H9 (cell line): ENCODE measurements around the gene IDI2. TPM values are rescaled to one million over a fixed set of nuclear protein-coding genes. Genes with fewer than 3 reads are reported as not detected.

Experiments
- DNase-seq: peaks from one replicate; pipeline ENCODE4 v3.0.0-alpha.2; 2017
- H2AFZ ChIP-seq: one replicate; pipeline ENCODE4 v1.6.1; 2013; ENCODE audit warnings: mild to moderate bottlenecking, low read length, control low read depth, moderate library complexity
- H2AK5ac ChIP-seq: 2 replicates; pipeline ENCODE4 v1.6.1; 2013; ENCODE audit warnings: low read length, control low read depth, mixed read lengths; ENCODE audit not compliant: insufficient read length
- H2BK120ac ChIP-seq: one replicate; pipeline ENCODE4 v1.6.1; 2013; ENCODE audit warnings: low read depth, mild to moderate bottlenecking, low read length, control low read depth, inconsistent platforms; ENCODE audit not compliant: poor library complexity, severe bottlenecking
- H2BK12ac ChIP-seq: 2 replicates; pipeline ENCODE4 v1.6.1; 2013; ENCODE audit warnings: low read length, control low read depth, mixed read lengths, low read depth; ENCODE audit not compliant: insufficient read length
- H2BK15ac ChIP-seq: 2 replicates; pipeline ENCODE4 v1.6.1; 2013; ENCODE audit warnings: low read depth, low read length, control low read depth
- H2BK20ac ChIP-seq: one replicate; pipeline ENCODE4 v1.6.1; 2013; ENCODE audit warnings: low read depth, mild to moderate bottlenecking, low read length, control low read depth, inconsistent platforms; ENCODE audit not compliant: poor library complexity, severe bottlenecking
- H2BK5ac ChIP-seq: 2 replicates; pipeline ENCODE4 v1.6.1; 2013; ENCODE audit warnings: low read length, control low read depth, mixed read lengths; ENCODE audit not compliant: insufficient read length
- H3K14ac ChIP-seq: 2 replicates; pipeline ENCODE4 v1.6.1; 2013; ENCODE audit warnings: low read length, control low read depth; ENCODE audit not compliant: insufficient read depth
- H3K18ac ChIP-seq: 2 replicates; pipeline ENCODE4 v1.6.1; 2013; ENCODE audit warnings: low read depth, mild to moderate bottlenecking, mixed read lengths, low read length, control low read depth; ENCODE audit not compliant: insufficient read length
- H3K23ac ChIP-seq: 2 replicates; pipeline ENCODE4 v1.6.1; 2013; ENCODE audit warnings: low read length, control low read depth, mixed read lengths, low read depth; ENCODE audit not compliant: insufficient read length
- H3K23me2 ChIP-seq: 2 replicates; pipeline ENCODE4 v1.6.1; 2013; ENCODE audit warnings: low read depth, mild to moderate bottlenecking, mixed read lengths, low read length, control low read depth; ENCODE audit not compliant: insufficient read length, poor library complexity, severe bottlenecking
- H3K27ac ChIP-seq: 2 replicates; pipeline ENCODE4 v1.5.1; 2013; ENCODE audit warnings: low read length, control low read depth, mixed read lengths, low read depth; ENCODE audit not compliant: insufficient read length
- H3K27me3 ChIP-seq: 2 replicates; pipeline ENCODE4 v1.6.1; 2013; ENCODE audit warnings: low read length, control low read depth, inconsistent platforms; ENCODE audit not compliant: insufficient read depth
- H3K4ac ChIP-seq: 2 replicates; pipeline ENCODE4 v1.6.1; 2013; ENCODE audit warnings: low read depth, mild to moderate bottlenecking, control low read depth, inconsistent platforms, low read length, moderate library complexity
- H3K4me1 ChIP-seq: 2 replicates; pipeline ENCODE4 v1.6.1; 2013; ENCODE audit warnings: low read length, control low read depth, inconsistent platforms; ENCODE audit not compliant: insufficient read depth
- H3K4me2 ChIP-seq: 2 replicates; pipeline ENCODE4 v1.6.1; 2013; ENCODE audit warnings: low read length, control low read depth, mixed read lengths; ENCODE audit not compliant: insufficient read length, insufficient read depth
- H3K56ac ChIP-seq: 2 replicates; pipeline ENCODE4 v1.6.1; 2013; ENCODE audit warnings: low read depth, mild to moderate bottlenecking, mixed read lengths, low read length, control low read depth; ENCODE audit not compliant: insufficient read length
- H3K79me1 ChIP-seq: 2 replicates; pipeline ENCODE4 v1.6.1; 2013; ENCODE audit warnings: low read depth, mild to moderate bottlenecking, moderate library complexity, low read length, control low read depth, inconsistent platforms; ENCODE audit not compliant: insufficient read depth, poor library complexity, severe bottlenecking
- H3K79me2 ChIP-seq: 2 replicates; pipeline ENCODE4 v1.6.1; 2013; ENCODE audit warnings: low read length, control low read depth, inconsistent platforms; ENCODE audit not compliant: insufficient read depth
- H3K9ac ChIP-seq: 2 replicates; pipeline ENCODE4 v1.6.1; 2013; ENCODE audit warnings: low read length, control low read depth, mixed read lengths; ENCODE audit not compliant: insufficient read length; ENCODE audit errors: extremely low read depth
- H3K9me3 ChIP-seq: one replicate; pipeline ENCODE4 v1.6.1; 2013; ENCODE audit warnings: low read depth, low read length, inconsistent platforms; ENCODE audit not compliant: control insufficient read depth
- H3T11ph ChIP-seq: one replicate; pipeline ENCODE4 v1.6.1; 2013; ENCODE audit warnings: mild to moderate bottlenecking, low read length, control low read depth, inconsistent platforms
- H4K20me1 ChIP-seq: one replicate; pipeline ENCODE4 v1.6.1; 2013; ENCODE audit not compliant: control insufficient read depth, insufficient read length, insufficient read depth
- H4K5ac ChIP-seq: 2 replicates; pipeline ENCODE4 v1.6.1; 2013; ENCODE audit warnings: low read depth, mild to moderate bottlenecking, mixed read lengths, low read length, control low read depth; ENCODE audit not compliant: insufficient read length
- H4K8ac ChIP-seq: replicated peaks from 2 replicates; pipeline ENCODE4 v1.6.1; 2013; ENCODE audit warnings: low read length, control low read depth, mixed read lengths, low read depth; ENCODE audit not compliant: insufficient read length
- H4K91ac ChIP-seq: 2 replicates; pipeline ENCODE4 v1.6.1; 2013; ENCODE audit warnings: low read depth, mild to moderate bottlenecking, moderate library complexity, mixed read lengths, low read length, control low read depth; ENCODE audit not compliant: insufficient read length
- H3K27ac Mint-ChIP-seq, 3 experiments: 2 replicates in 2 of 3; 3 replicates in 1 of 3; pipeline ENCODE4 v1.8.0; 2020 to 2021; ENCODE audit warnings: mixed read lengths in 3 of 3, mild to moderate bottlenecking in 1 of 3, moderate library complexity in 1 of 3
- H3K27me3 Mint-ChIP-seq: 2 replicates; pipeline ENCODE4 v1.8.0; 2021; ENCODE audit warnings: low read depth, mild to moderate bottlenecking, moderate library complexity, mixed read lengths
- H3K36me3 Mint-ChIP-seq, 3 experiments: 2 replicates in 2 of 3; 3 replicates in 1 of 3; pipeline ENCODE4 v1.8.0; 2020 to 2021; ENCODE audit warnings: low read depth in 3 of 3, mixed read lengths in 3 of 3; ENCODE audit not compliant: insufficient read depth in 1 of 3
- H3K4me1 Mint-ChIP-seq, 2 experiments: 2 replicates each; pipeline ENCODE4 v1.8.0; 2020; ENCODE audit warnings: mixed read lengths in 2 of 2
- H3K4me3 Mint-ChIP-seq, 2 experiments: 2 replicates in 1 of 2; 3 replicates in 1 of 2; pipeline ENCODE4 v1.8.0; 2020 to 2021; ENCODE audit warnings: mild to moderate bottlenecking in 2 of 2, mixed read lengths in 2 of 2, moderate library complexity in 1 of 2
- H3K9me3 Mint-ChIP-seq, 2 experiments: 2 replicates in 1 of 2; 3 replicates in 1 of 2; pipeline ENCODE4 v1.8.0; 2020; ENCODE audit warnings: mild to moderate bottlenecking in 2 of 2, mixed read lengths in 2 of 2, moderate library complexity in 1 of 2
- WGBS: extraction: QIAGEN DNeasy Blood & Tissue Kit; methylation state at CpG from one replicate; pipeline ENCODE4 v1.1.7; 2013; ENCODE audit warnings: missing lambda C conversion rate, low lambda C conversion rate, mixed read lengths; ENCODE audit not compliant: insufficient read length; ENCODE audit errors: extremely low coverage; 5-methylcytosine and 5-hydroxymethylcytosine counted together
- total RNA-seq: library from RNA; stranded (reverse); gene quantifications from 2 replicates; pipeline ENCODE4 v1.2.1, GENCODE V29; 2021
- TF ChIP-seq, protein P1 (sequence below): fragments of 200-600 bp; sonication (generic); conservative IDR thresholded peaks from 3 replicates; pipeline ENCODE4 v1.8.0; 2021; ENCODE audit warnings: antibody characterized with exemption, mild to moderate bottlenecking

Gene IDI2
- total RNA-seq, 1 experiment from 2014 or later, result not detected

DNA sequence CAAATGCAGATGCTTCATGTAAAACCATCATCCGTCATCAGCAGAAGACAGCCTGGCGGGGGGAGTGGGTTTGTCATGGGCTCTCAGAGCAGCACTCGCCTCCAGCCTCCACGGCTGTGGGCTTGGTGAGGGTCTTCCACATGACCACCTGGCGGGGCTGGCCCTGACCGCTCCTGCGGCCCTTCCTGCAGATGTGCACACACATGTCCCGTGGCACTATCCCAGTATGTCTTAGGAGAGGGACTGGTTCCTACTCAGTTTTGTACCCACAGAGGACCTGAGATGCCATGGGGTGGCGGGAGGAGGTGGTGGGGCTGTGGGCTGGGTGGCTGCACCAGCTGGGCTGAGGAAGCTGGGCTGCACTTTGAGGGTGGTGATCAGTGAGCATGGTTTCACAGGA is 4.7 kb downstream of the IDI2 start:
- H2AK5ac ChIP-seq, result no peak overlapping the region
- Mint-ChIP-seq H3K4me3 (no peak overlapping the region), H3K27me3 (no peaks in the 10 kb centered on the region), H3K9me3 (0 out of 5 replicates have a peak, but pooled peaks cover 0 to 2% of the 10 kb centered on the region in 2 experiments), H3K27ac (peak overlapping the region in 1 of 3 experiments; percentile 17; a peak in 2 of 7 replicates), H3K36me3 (peaks cover 30 to 52% (median 43%) of the 10 kb centered on the region in 3 experiments), H3K4me1 (peaks cover 4 to 9% of the 10 kb centered on the region in 2 experiments; a peak in 3 of 4 replicates)
- no peak overlapping the region for H3K18ac ChIP-seq
- H2BK5ac ChIP-seq, result no peak overlapping the region
- no peak overlapping the region for H3K27ac ChIP-seq
- TF ChIP-seq, protein P1, sequence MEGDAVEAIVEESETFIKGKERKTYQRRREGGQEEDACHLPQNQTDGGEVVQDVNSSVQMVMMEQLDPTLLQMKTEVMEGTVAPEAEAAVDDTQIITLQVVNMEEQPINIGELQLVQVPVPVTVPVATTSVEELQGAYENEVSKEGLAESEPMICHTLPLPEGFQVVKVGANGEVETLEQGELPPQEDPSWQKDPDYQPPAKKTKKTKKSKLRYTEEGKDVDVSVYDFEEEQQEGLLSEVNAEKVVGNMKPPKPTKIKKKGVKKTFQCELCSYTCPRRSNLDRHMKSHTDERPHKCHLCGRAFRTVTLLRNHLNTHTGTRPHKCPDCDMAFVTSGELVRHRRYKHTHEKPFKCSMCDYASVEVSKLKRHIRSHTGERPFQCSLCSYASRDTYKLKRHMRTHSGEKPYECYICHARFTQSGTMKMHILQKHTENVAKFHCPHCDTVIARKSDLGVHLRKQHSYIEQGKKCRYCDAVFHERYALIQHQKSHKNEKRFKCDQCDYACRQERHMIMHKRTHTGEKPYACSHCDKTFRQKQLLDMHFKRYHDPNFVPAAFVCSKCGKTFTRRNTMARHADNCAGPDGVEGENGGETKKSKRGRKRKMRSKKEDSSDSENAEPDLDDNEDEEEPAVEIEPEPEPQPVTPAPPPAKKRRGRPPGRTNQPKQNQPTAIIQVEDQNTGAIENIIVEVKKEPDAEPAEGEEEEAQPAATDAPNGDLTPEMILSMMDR, result no peak
- no peaks in the 10 kb centered on the region for H3K27me3 ChIP-seq
- H3K4ac ChIP-seq, result no peak overlapping the region
- no peaks in the 10 kb centered on the region for H3K23me2 ChIP-seq
- no peak overlapping the region for H2BK12ac ChIP-seq
- H2BK120ac ChIP-seq, result no peak overlapping the region
- H4K5ac ChIP-seq, result no peak overlapping the region
- WGBS, result no CpG with 5 or more reads among the region's 9 CpGs
- no peaks in the 10 kb centered on the region for H3K4me1 ChIP-seq
- H3K9ac ChIP-seq, result no peak overlapping the region
- no peak overlapping the region for H3K23ac ChIP-seq
- H2BK15ac ChIP-seq, result no peak overlapping the region
- H2AFZ ChIP-seq, result no peak overlapping the region
- no peak overlapping the region for H3K4me2 ChIP-seq
- H3K79me1 ChIP-seq, result no peaks in the 10 kb centered on the region
- no peaks in the 10 kb centered on the region for H4K20me1 ChIP-seq
- no peak overlapping the region for H3T11ph ChIP-seq
- H3K56ac ChIP-seq, result no peak overlapping the region
- H3K79me2 ChIP-seq, result no peaks in the 10 kb centered on the region
- H3K14ac ChIP-seq, result no peak overlapping the region
- H4K8ac ChIP-seq, result no peak overlapping the region
- no peak for DNase-seq
- no peak overlapping the region for H4K91ac ChIP-seq
- H2BK20ac ChIP-seq, result no peak overlapping the region
- H3K9me3 ChIP-seq, result no peaks in the 10 kb centered on the region
